Ovary (tissue), 9 donors: ENCODE measurements around the gene FNBP1. TPM values are rescaled to one million over a fixed set of nuclear protein-coding genes. Genes with fewer than 3 reads are reported as not detected.
A peak's percentile ranks its signal among the peaks of the same experiment; 100 is the strongest.

ENCODE experiments used
- DNase-seq, 5 donors: peaks; one replicate each; pipeline ENCODE4 v3.0.0-alpha.2; 2019 to 2020
- H3K27ac ChIP-seq, 2 donors: fragments of 200-600 bp; one replicate each; pipeline versions ENCODE4 v1.5.1 to v1.8.0; 2019 to 2022
- H3K27me3 ChIP-seq: fragments of 200-600 bp; one replicate; pipeline ENCODE4 v1.8.0; 2022
- H3K36me3 ChIP-seq: fragments of 200-600 bp; sonication (generic); one replicate; pipeline ENCODE4 v1.5.1; 2019
- H3K4me1 ChIP-seq: one replicate; pipeline ENCODE4 v1.8.1; 2013; ENCODE audit warnings: mild to moderate bottlenecking, moderate library complexity; ENCODE audit not compliant: insufficient read depth
- H3K4me3 ChIP-seq: fragments of 200-600 bp; sonication (generic); one replicate; pipeline ENCODE4 v1.5.1; 2017
- H3K9me3 ChIP-seq, 2 donors: fragments of 200-600 bp in 1 of 2; sonication (generic) in 1 of 2; one replicate each; pipeline versions ENCODE4 v1.5.1 to v1.8.1; 2013 to 2019; ENCODE audit warnings: mild to moderate bottlenecking in 1 of 2, moderate library complexity in 1 of 2
- CTCF ChIP-seq, 3 donors: fragments of 450-650 bp in 2 of 3; fragments of 200-600 bp in 1 of 3; IDR thresholded peaks; one replicate each; pipeline versions ENCODE4 v1.5.1 to v1.8.0; 2016 to 2022; ENCODE audit warnings: antibody characterized with exemption in 3 of 3, mild to moderate bottlenecking in 1 of 3
- EP300 ChIP-seq: sonication (generic); formaldehyde crosslinking; IDR thresholded peaks from one replicate; pipeline ENCODE4 v1.6.1; 2017; ENCODE audit warnings: antibody characterized with exemption
- POLR2A ChIP-seq: fragments of 450-650 bp; IDR thresholded peaks from one replicate; pipeline ENCODE4 v1.6.1; 2017; ENCODE audit warnings: antibody characterized with exemption, mild to moderate bottlenecking, moderate library complexity
- WGBS, 3 donors: extraction: QIAGEN DNeasy Blood & Tissue Kit in 1 of 3; methylation state at CpG; one replicate each; pipeline versions ENCODE4 v1.1.5 to v1.1.7; 2013 to 2017; 5-methylcytosine and 5-hydroxymethylcytosine counted together
- intact Hi-C, 4 donors: fragments of 100-400 bp; cut with DNase I; formaldehyde crosslinking; loops; one replicate each; pipeline versions ENCODE4 v1.11.0 to v1.15.1; 2022 to 2023
- polyA plus RNA-seq, 2 donors: library from polyadenylated mRNA; stranded (reverse); fragments of 200-250 nt in 1 of 2; fragments of 350-450 nt in 1 of 2; fragmentation: Illumina TruSeq in 1 of 2; extraction: RNeasy Lipid Tissue Mini Kit (QIAGEN cat#74804) in 1 of 2; gene quantifications; one replicate each; pipeline ENCODE4 v1.2.3, GENCODE V29; 2013 to 2014
- total RNA-seq, 7 donors: library from RNA; depleted of rRNA in 2 of 7; stranded (reverse); fragments of >200 nt in 2 of 7; fragmentation: NEBNext Ultra II Directional in 3 of 7; extraction: Animal tissue kit (Norgen Biotek cat#: 25700) in 3 of 7; gene quantifications; one replicate each; pipeline versions ENCODE4 v1.1.0 to v1.2.4, GENCODE V29; 2016 to 2023
- donor health status: DM: no; HTN: no; CAD: no; lungs with moderate emphysema.
- donor health status: DM: no; HTN: no; CAD: no.
- donor health status: Bipolar disorder and iron deficiency.
- donor health status: DM: yes; HTN: yes; CAD: no.
- donor health status: DM: no; HTN: no; CAD: no.
- donor health status: DM: yes; HTN: yes; CAD: no.

Gene FNBP1
- total and polyA plus RNA-seq, 9 donors: 18.0 to 61.5 (median 49.0) TPM

- TF ChIP-seq CTCF (IDR thresholded peaks at IDR 0.05): no peak
- no peak for TF ChIP-seq POLR2A
- TF ChIP-seq EP300: no peak
- intact Hi-C loops: loop anchor here in 3 of 4 donors (5.0 to 10.0 kb wide), 3 partner anchors 155 to 347 kb away; partner anchors contain the start of gene FNBP1 (in 2 of the 3)
- no peak overlapping the region for H3K27ac ChIP-seq
- no peaks in the 10 kb centered on the region for H3K36me3 ChIP-seq
- peaks cover 9% of the 10 kb centered on the region for H3K4me1 ChIP-seq
- 61 to 64% (median 61%) methylated on average over 27 of the region's 27 CpGs for WGBS, 3 donors
- no peak for DNase-seq
- no peak overlapping the region for H3K4me3 ChIP-seq
- H3K9me3 ChIP-seq: no peaks in the 10 kb centered on the region
- H3K27me3 ChIP-seq: no peaks in the 10 kb centered on the region
Measured at GRCh38 chr9:129887334-129888292, 155.4 kb downstream of the FNBP1 start.

- Histone ChIP-seq H3K4me3 (peak overlapping the region; percentile 29), H3K27ac (peak overlapping the region in 1 of 2 donors; percentile 8), H3K27me3 (no peaks in the 10 kb centered on the region), H3K4me1 (peaks cover 9% of the 10 kb centered on the region), H3K9me3 (no peaks in the 10 kb centered on the region), H3K36me3 (no peaks in the 10 kb centered on the region)
- intact Hi-C loops: loop anchor here in 3 of 4 donors (5.0 to 10.0 kb wide), 3 partner anchors 156 to 348 kb away; partner anchors contain the start of gene FNBP1 (in 2 of the 3)
- 76 to 78% (median 76%) methylated on average over 20 of the region's 20 CpGs for WGBS, 3 donors
- no peak for DNase-seq
- no peak for TF ChIP-seq EP300
- no peak for TF ChIP-seq POLR2A
- TF ChIP-seq CTCF (IDR thresholded peaks at IDR 0.05): no peak
Measured at GRCh38 chr9:129886226-129887174, 156.5 kb downstream of the FNBP1 start.

GRCh38 chr9:129885670-129886106 lies 157.3 kb downstream of the FNBP1 start:
- H3K27ac ChIP-seq: peak overlapping the region; percentile 8 to 36
- H3K4me1 ChIP-seq: peaks cover 9% of the 10 kb centered on the region
- no peaks in the 10 kb centered on the region for H3K36me3 ChIP-seq
- DNase-seq: peak; percentile 91 to 94 (median 92)
- H3K9me3 ChIP-seq: no peaks in the 10 kb centered on the region
- intact Hi-C loops: loop anchor here in 3 of 4 donors (2.0 to 10.0 kb wide), 4 partner anchors 157 to 349 kb away; partner anchors contain the start of gene FNBP1 (in 3 of the 3)
- TF ChIP-seq EP300 (no peak), POLR2A (peak; percentile 38), CTCF (IDR thresholded peaks at IDR 0.05) (peak; percentile 93 to 97 (median 97))
- H3K4me3 ChIP-seq: peak overlapping the region; percentile 29
- H3K27me3 ChIP-seq: no peaks in the 10 kb centered on the region
- 0 to 1% (median 0%) methylated on average over 23 to 27 of the region's 27 CpGs for WGBS, 3 donors
